ENCODE results near the gene GUCA2B. TPM values are rescaled to one million over a fixed set of nuclear protein-coding genes. Genes with fewer than 3 reads are reported as not detected.

GUCA2B gene
- total RNA-seq, 1 donor from 2014 or later, result not detected

DNA sequence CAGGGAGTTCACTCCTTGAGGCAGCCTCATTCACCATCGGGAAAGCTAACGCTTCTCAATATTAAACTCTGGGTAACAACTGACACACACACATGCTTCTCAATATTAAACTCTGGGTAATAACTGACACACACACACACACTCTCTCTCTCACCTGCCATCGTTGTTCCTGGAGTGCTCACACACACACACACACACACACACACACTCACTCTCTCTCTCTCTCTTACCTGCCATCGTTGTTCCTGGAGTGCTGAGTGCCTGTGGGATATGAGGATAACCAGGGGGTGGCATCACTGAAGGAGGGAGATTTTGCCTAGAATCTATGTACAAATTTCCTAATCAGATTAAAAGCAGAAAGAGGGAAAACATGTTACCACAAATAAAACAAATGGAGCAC lies 28.5 kb downstream of the GUCA2B start:
- TF ChIP-seq, protein P1, sequence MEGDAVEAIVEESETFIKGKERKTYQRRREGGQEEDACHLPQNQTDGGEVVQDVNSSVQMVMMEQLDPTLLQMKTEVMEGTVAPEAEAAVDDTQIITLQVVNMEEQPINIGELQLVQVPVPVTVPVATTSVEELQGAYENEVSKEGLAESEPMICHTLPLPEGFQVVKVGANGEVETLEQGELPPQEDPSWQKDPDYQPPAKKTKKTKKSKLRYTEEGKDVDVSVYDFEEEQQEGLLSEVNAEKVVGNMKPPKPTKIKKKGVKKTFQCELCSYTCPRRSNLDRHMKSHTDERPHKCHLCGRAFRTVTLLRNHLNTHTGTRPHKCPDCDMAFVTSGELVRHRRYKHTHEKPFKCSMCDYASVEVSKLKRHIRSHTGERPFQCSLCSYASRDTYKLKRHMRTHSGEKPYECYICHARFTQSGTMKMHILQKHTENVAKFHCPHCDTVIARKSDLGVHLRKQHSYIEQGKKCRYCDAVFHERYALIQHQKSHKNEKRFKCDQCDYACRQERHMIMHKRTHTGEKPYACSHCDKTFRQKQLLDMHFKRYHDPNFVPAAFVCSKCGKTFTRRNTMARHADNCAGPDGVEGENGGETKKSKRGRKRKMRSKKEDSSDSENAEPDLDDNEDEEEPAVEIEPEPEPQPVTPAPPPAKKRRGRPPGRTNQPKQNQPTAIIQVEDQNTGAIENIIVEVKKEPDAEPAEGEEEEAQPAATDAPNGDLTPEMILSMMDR (IDR thresholded peaks at IDR 0.05), result no peak
- intact Hi-C loops (cut with DNase I), result no loop called here
- Histone ChIP-seq H3K9me3 (no peaks in the 10 kb centered on the region), H3K27me3 (no peaks in the 10 kb centered on the region), H3K36me3 (no peaks in the 10 kb centered on the region), H3K4me1 (peaks cover 0 to 27% of the 10 kb centered on the region in 2 donors), H3K4me3 (no peak overlapping the region), H3K27ac (no peak overlapping the region)
- DNase-seq (ENCODE audit: low spot score in 2 of 2), result no peak

DNA sequence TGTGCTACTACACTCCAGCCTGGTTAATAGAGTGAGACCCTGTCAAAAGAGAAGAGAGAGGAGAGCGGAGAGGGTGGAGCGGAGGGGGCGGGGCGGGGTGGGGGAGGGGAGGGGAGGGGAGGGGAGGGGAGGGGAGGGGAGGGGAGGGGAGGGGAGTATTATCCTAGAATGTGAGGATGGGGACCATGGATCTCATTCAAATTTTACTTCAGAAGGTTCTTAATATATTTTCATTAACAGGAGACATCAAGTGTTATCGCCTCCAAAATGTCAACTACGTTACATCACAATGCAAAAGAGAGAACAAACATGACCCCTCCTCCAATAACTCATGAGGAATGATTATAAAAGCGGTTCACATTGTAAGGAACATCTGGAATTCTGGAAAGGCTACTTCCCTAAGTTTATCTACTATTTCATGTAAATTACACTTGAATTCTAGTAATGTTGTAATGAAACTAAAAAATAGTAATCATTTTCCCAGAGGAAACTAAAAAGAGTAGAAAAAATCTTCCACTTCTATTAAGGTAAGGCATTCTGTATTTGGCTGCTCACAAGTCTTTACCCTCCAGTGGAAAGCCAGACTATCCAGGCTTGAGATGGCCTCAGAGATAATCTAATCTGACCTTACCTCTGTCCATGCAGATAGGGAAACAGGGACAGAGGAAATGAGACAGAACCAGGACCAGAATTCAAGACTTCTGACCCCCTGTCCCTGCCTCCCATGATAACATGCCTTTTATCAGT lies 30.2 kb downstream of the GUCA2B start:
- no peak overlapping the region for H3K4me3 ChIP-seq
- no peaks in the 10 kb centered on the region for H3K9me3 ChIP-seq
- H3K4me1 ChIP-seq, result peaks cover 0 to 16% of the 10 kb centered on the region in 2 donors
- H3K27me3 ChIP-seq, result no peaks in the 10 kb centered on the region
- no peak for DNase-seq (ENCODE audit: low spot score in 2 of 2)
- TF ChIP-seq, protein P1 (IDR thresholded peaks at IDR 0.05), result no peak
- no peak overlapping the region for H3K27ac ChIP-seq
- intact Hi-C loops (cut with DNase I), result no loop called here
- H3K36me3 ChIP-seq, result peaks cover 0 to 14% of the 10 kb centered on the region in 2 donors

DNA sequence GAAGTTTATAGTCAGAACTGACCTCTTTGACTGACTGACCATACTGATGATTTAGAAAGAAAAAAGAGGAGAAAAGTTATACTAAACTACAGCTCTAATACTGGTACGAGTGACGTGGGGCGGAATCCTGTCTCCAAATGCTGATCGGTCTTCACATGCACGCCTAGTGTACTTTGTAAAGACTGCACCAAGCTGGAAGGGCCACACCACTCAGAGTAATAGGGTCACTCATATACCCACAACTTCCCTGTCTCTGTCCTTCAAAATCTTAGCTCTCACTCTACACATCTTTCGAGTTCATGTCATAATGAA lies 30.7 kb downstream of the GUCA2B start:
- Histone ChIP-seq H3K27ac (no peak overlapping the region), H3K27me3 (no peaks in the 10 kb centered on the region), H3K4me1 (peaks cover 0 to 11% of the 10 kb centered on the region in 2 donors), H3K36me3 (peaks cover 1 to 19% of the 10 kb centered on the region in 2 donors), H3K4me3 (no peak overlapping the region), H3K9me3 (no peaks in the 10 kb centered on the region)
- DNase-seq (ENCODE audit: low spot score in 2 of 2), result no peak
- intact Hi-C loops (cut with DNase I), result no loop called here
- TF ChIP-seq, protein P1 (IDR thresholded peaks at IDR 0.05), result no peak

DNA sequence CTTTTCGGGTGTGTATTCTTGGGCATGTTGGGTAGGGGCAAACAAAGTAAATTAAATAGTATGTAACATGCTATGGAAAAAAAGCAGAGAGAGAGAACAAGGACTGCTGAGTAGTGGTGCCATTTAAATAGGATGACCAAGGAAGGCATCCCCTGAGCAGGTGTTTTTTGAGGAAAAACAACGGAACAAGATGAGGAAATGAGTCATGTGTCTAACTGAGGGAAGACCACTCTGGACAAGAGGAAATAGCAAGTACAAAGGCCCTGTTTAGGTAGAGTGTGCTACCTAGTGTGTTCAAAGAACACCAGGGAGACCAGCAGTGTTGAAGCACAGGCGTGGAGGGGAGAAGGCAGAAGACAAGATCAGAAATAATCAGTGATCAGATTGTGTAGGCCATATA lies 31.4 kb downstream of the GUCA2B start:
- Histone ChIP-seq H3K36me3 (peaks cover 6 to 21% of the 10 kb centered on the region in 2 donors), H3K27me3 (no peaks in the 10 kb centered on the region), H3K9me3 (no peaks in the 10 kb centered on the region), H3K4me3 (no peak overlapping the region), H3K27ac (no peak overlapping the region), H3K4me1 (peaks cover 0 to 4% of the 10 kb centered on the region in 2 donors)
- intact Hi-C loops (cut with DNase I), result no loop called here
- no peak for DNase-seq (ENCODE audit: low spot score in 2 of 2)
- TF ChIP-seq, protein P1 (IDR thresholded peaks at IDR 0.05), result no peak

DNA sequence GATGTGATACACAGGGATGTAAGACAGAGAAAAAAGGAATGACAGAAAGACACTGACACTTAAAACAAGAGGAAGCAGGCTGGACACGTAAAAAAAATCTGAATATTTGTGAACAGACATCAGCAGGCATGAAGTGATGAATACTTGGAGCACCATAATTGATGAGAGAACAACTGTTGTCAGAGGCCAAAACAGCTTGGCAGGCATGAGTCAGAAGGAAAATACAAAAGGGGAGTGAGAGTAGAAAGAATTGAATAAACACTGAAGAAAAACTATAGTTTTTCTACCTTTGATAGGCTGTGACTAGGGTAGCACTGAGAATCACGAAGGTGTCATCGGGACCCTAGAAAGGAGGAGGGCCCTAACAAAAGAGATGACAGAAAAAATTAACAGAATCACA lies 32.9 kb downstream of the GUCA2B start:
- no peaks in the 10 kb centered on the region for H3K4me1 ChIP-seq
- H3K9me3 ChIP-seq, result no peaks in the 10 kb centered on the region
- no peak overlapping the region for H3K27ac ChIP-seq
- no peaks in the 10 kb centered on the region for H3K27me3 ChIP-seq
- no peak overlapping the region for H3K4me3 ChIP-seq
- intact Hi-C loops (cut with DNase I), result no loop called here
- no peak for DNase-seq (ENCODE audit: low spot score in 2 of 2)
- peaks cover 15 to 37% of the 10 kb centered on the region in 2 donors for H3K36me3 ChIP-seq
- TF ChIP-seq, protein P1 (IDR thresholded peaks at IDR 0.05), result no peak

All from ascending aorta (tissue), 2 donors.